Measurements from ENCODE around the gene SPDYE5.

The SPDYE5 gene

GRCh38 chr7:75537731-75538130, 45.6 kb downstream of the SPDYE5 start:
- DNase-seq = no peak

GRCh38 chr7:75546237-75547015, 54.3 kb downstream of the SPDYE5 start:
- DNase-seq = no peak
